ENCODE data around the gene MAP3K5.

- TF ChIP-seq, protein P1, sequence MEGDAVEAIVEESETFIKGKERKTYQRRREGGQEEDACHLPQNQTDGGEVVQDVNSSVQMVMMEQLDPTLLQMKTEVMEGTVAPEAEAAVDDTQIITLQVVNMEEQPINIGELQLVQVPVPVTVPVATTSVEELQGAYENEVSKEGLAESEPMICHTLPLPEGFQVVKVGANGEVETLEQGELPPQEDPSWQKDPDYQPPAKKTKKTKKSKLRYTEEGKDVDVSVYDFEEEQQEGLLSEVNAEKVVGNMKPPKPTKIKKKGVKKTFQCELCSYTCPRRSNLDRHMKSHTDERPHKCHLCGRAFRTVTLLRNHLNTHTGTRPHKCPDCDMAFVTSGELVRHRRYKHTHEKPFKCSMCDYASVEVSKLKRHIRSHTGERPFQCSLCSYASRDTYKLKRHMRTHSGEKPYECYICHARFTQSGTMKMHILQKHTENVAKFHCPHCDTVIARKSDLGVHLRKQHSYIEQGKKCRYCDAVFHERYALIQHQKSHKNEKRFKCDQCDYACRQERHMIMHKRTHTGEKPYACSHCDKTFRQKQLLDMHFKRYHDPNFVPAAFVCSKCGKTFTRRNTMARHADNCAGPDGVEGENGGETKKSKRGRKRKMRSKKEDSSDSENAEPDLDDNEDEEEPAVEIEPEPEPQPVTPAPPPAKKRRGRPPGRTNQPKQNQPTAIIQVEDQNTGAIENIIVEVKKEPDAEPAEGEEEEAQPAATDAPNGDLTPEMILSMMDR (IDR thresholded peaks at IDR 0.05), result no peak
- no peak for TF ChIP-seq POLR2A (IDR thresholded peaks at IDR 0.05)
Measured at GRCh38 chr6:136769124-136769523, 23.2 kb downstream of the MAP3K5 start.

All from adrenal gland (tissue), 5 donors.